Activated T-cell treated with anti-CD3 and anti-CD28 coated beads for 1 hour (primary cell): Measurements from ENCODE around the gene SLC39A10.

Source experiments
- DNase-seq: peaks from one replicate; pipeline ENCODE4 v3.0.0-alpha.2; 2020; ENCODE audit warnings: low read depth

SLC39A10 gene

GRCh38 chr2:195727106-195727505, 70.1 kb downstream of the SLC39A10 start:
- no peak for DNase-seq

GRCh38 chr2:195730912-195731311, 73.9 kb downstream of the SLC39A10 start:
- no peak for DNase-seq

GRCh38 chr2:195732574-195732973, 75.5 kb downstream of the SLC39A10 start:
- no peak for DNase-seq

DNA sequence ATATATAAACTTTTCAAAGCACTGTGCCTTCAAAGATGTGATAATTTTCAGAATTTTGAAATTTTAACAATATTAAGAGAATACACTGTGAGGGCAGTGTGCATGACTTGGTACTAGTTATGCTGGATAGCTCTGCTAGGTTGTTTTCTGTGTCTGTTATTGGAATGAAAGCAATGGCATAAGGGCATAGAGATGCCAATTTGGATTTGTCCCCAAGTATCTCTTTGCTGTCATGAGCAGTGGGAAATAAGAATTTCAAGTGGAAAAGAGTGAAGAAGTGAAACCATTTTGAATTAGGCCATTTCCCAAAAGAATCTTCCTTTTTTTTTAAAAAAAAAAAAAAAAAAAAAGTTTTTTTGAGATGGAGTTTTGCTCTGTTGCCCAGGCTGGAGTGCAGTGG, 76.8 kb downstream of the SLC39A10 start:
- DNase-seq: no peak

DNA sequence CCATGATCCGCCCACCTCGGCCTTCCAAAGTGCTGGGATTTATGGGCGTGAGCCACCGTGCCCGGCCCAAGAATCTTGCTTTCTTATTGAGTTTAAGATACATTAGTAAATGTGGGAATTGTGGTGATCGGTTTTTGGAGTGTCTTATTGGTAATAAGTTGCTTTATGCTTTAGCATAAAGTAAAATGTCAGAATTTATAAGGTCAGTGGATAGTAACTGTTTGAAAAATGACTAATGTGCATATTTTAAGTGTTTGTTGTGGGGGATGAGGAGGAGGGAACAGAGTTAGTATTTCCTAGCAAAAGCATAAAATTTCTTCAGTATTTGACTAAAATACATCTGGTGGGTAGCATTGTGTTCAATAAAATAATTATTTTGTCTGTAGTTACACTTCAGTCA, 77.4 kb downstream of the SLC39A10 start:
- DNase-seq: no peak

GRCh38 chr2:195734931-195735330, 77.9 kb downstream of the SLC39A10 start:
- no peak for DNase-seq

DNA sequence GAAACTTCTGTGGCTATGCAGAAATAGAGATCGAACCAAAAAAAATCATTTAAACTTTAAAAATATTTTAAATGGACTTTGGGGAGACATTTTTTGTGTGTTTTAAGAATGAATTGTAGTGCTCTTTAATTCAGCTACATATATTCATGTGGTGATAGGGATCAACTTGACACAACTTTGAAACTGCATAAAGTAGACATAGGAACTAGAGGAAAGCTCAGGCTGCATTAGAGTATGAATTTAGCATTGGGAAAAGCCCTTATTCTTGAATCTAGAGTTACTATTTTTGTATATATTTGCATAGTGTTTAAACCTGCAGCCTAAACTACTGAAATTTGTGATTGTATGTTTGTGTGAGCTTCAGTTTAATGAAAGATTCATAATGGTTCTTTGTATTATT, 78.3 kb downstream of the SLC39A10 start:
- DNase-seq: no peak

DNA sequence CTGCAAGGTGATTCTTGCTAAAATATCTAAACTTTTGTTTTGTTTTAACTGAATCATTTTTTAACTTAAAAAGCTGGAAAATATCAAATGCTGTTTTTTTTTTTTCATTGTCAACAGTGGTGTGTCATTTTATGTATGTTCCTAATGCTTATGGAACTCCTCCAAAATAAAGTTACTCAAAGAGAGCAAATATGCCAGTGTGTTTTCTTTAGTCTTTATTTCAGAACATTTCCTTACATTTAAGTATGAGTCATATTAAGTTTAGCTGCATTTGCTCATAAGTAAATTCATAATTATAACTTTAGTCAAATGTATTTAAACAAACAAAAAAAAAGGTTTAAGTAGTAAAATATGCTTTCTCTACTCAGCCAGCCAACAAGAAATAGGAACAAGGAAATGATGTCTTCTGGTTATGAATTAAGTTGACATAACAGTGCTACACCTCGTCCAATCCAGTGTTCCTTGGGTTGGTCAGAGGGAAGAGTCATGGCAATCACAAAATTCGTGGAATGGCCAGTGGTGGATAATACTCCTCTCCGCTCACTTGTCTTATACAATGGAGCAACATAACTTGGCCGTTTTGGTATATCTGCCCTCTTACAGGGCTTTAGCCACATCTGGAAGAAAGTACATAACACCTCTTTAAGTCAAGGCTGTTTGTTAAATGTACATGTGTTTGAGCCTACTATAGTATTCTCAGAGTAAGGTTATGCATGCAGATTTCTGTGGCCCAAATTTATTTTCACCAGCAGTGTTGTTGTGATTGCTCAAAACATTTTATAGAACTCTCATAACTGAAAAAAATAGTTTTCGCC, 80.7 kb downstream of the SLC39A10 start:
- no peak for DNase-seq

- DNase-seq: no peak
Measured at GRCh38 chr2:195741191-195741590, 84.2 kb downstream of the SLC39A10 start.

- no peak for DNase-seq
Measured at GRCh38 chr2:195756218-195756942, 99.4 kb downstream of the SLC39A10 start.

- no peak for DNase-seq
Measured at GRCh38 chr2:195758846-195759245, 101.8 kb downstream of the SLC39A10 start.

GRCh38 chr2:195759877-195760276, 102.9 kb downstream of the SLC39A10 start:
- DNase-seq: no peak

DNA sequence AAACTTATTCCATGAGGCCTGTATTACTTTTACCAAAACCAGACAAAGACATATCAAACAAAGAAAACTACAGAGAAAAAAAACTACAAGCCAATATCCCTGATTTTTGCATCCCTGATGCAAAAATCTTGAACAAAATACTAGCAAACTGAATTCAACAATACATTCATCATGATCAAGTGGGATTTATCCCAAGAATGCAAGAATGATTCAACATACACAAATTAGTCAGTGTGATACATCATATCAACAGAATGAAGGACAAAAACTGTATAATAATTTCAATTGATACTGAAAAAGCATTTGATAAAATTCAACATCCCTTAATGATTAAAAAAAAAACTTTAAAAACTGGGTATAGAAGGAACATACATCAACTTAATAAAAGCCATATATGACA, 106.8 kb downstream of the SLC39A10 start:
- no peak for DNase-seq

DNA sequence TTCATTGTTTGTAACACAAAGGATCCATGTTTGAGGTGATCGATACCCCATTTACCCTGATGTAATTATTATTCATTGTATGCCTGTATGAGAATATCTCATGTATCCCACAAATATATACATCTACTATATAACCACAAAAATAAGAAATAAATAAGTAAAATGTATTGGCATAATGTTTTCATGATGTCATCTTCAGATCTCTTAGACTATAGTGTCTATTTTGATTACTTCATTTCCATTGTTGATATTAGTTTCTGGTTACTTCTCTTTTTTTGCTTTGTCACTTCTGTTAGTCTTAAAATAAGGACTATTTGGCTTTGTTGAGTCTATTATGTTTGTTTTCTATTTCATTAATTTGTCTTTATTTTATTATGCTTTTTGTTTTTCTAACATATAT, 109.7 kb downstream of the SLC39A10 start:
- DNase-seq: no peak

GRCh38 chr2:195768431-195768830, 111.4 kb downstream of the SLC39A10 start:
- DNase-seq: no peak

DNA sequence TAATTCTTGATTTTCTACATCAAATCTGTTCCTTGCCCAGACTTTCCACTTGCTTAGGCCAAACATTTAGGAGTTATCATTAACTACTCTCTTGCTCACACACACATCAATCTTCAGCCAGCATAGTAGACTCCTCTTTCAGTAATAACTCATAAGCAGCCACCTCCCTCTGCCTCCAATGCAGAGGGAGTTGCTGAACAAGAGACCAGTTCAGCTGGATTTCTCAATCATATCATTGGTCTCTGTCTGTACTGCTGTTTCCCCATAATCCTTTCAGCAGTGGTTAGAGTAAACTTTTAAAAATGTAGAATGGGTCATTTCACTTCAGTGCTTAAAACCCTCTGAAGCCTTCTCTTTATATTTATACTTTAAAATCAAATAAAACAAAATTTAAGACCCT, 112.9 kb downstream of the SLC39A10 start:
- DNase-seq: no peak

DNA sequence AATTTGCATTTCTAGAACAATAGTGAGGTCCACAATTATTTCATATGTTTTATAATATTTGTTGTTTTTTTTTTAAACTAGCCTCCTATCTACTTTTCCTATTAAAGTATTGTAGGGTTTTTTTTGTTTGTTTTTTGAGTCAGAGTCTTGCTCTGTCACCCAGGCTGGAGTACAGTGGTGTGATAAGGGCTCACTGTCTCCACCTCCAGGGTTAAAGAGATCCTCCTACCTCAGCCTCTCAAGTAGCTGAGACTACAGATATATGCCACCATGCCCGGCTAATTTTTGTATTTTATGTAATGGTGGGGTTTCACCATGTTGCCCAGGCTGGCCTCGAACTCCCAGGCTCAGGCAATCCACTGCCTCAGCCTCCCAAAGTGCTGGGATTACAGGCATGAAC, 122.5 kb downstream of the SLC39A10 start:
- no peak for DNase-seq

DNA sequence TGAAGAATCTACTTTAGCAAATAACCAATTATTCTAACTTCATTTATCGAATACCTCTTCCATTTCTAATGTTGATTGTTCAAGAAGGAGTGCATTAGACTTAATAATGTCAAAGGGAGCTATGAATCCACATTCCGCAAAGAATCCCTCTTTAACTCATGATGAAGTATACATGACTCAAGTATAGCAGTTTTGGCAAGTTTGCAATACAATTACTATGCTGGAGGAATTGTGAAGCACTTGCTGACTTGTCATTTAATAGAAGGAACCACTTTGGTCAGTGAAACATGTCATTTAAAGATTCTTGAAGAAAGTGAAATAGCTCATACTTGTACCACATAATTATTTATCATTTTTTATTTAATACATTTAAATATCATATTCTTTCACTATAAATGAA, 125.1 kb downstream of the SLC39A10 start:
- DNase-seq: no peak
